KOPT-K1 (cell line): ENCODE data around the gene PID1.
"Not testable (repeated sequence)": the region's sequence is repeated elsewhere in the genome, so short reads cannot be mapped to it uniquely, and the experiment has no call there.

Source experiments
- H3K27ac ChIP-seq: fragments of 200-600 bp; sonication (generic); 2 replicates; pipeline ENCODE4 v1.5.1; 2016; ENCODE audit warnings: antibody characterized with exemption, mild to moderate bottlenecking, low read depth, low read length; ENCODE audit not compliant: poor library complexity, severe bottlenecking
- H3K36me3 ChIP-seq: fragments of 200-600 bp; sonication (generic); 2 replicates; pipeline ENCODE4 v1.5.1; 2017; ENCODE audit warnings: antibody characterized with exemption, mild to moderate bottlenecking, low read length, moderate library complexity; ENCODE audit not compliant: insufficient read depth
- H3K9me3 ChIP-seq: fragments of 200-600 bp; sonication (generic); 2 replicates; pipeline ENCODE4 v1.5.1; 2017; ENCODE audit warnings: antibody characterized with exemption, low read length, mild to moderate bottlenecking; ENCODE audit not compliant: insufficient read depth, poor library complexity, severe bottlenecking

Gene PID1

DNA sequence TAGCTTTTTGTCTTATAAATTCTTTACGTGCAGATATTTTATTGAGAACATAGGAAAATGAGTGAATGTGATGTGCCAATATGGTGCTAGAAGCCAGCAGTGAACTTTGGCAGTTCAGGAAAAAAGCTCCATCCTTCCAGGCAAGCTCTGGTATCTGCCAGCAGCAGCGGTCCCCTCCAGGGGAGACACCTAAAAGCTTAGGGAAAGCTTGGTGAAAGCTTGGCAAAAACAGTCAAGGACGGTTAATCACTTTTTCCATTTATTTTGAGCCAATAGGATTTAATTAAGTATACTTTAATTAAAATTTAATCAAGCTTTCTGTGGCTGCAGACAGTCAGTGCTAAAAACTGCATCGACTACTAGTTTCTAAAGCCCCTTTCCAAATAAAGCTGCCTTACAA is 60.4 kb downstream of the PID1 start:
- Histone ChIP-seq H3K36me3 (no peaks in the 10 kb centered on the region), H3K27ac (no peak overlapping the region), H3K9me3 (no peaks in the 10 kb centered on the region)

DNA sequence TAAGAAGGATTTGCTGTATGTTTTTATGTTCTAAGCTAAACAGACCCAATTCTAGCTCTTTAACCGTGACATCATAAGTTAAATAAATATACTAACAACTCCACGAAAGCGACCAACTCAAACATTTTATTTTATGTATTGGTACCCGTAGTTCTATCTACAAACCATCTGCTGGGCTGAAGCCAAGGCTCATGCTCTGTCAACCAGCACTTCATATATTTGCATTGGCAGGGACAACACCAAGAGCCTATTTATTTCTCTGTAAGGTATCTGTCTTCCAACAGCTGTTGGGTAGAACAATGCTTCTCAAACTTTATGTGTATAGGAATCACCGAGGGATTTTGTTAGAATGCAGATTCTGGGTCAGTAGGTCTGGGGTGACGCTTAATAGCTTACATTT is 64.5 kb downstream of the PID1 start:
- no peaks in the 10 kb centered on the region for H3K36me3 ChIP-seq
- H3K27ac ChIP-seq, result no peak overlapping the region
- H3K9me3 ChIP-seq, result no peaks in the 10 kb centered on the region

DNA sequence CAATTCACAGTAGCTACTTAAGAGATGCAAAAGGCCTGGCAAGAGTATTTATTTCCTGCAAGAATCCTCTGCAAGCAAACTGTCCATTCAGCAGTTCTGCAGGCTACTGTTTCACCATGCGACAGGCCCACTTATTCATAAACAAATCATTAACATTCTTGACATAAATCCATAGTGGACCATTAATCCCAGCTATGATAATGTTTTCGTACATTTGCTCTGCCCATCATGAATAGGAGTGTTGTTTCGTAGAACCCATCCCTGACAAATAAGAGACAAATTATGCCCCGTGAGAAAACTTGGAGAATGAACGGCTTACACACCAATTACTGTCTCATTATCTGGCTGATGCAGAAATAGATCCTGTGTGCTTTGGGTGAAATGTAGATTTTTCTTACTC is 65.4 kb downstream of the PID1 start:
- H3K27ac ChIP-seq, result no peak overlapping the region
- no peaks in the 10 kb centered on the region for H3K9me3 ChIP-seq
- no peaks in the 10 kb centered on the region for H3K36me3 ChIP-seq

DNA sequence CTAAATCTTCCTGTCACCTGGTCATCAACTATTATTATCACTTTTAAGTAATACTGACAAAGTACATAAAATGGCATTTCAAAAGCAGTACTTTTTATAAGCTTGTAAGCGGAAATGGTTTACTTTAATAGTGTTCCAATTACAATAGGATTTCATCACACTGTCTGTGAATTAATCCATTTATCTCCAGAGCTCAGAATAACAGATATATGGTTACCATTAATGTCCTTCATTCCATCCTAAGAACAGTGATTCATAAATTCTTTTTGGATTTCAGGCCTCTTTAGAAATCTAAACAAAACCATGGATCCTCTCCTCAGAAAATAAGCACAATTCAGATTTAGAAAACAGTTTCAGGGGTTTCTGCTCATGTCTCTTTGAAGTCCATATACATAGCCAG is 68.4 kb downstream of the PID1 start:
- Histone ChIP-seq H3K9me3 (no peaks in the 10 kb centered on the region), H3K36me3 (no peaks in the 10 kb centered on the region), H3K27ac (no peak overlapping the region)

DNA sequence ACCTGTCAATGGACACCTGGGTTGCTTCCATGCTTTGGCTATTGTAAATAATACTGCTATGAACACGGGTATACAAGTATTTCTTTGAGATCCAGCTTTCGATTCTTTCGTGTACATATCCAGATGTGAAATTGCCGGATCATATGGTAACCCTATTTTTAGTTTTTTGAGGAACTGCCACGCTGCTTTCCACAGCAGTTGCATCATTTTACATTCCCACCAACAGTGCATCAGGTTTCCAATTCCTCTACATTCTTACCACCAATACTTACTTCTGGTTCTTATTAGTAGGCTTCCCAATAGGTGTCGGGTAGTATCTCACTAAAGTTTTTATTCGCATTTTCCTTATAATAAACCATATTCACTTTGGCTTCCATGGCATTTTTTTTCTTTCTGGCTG is 69.6 kb downstream of the PID1 start:
- H3K27ac ChIP-seq, result no peak overlapping the region

DNA sequence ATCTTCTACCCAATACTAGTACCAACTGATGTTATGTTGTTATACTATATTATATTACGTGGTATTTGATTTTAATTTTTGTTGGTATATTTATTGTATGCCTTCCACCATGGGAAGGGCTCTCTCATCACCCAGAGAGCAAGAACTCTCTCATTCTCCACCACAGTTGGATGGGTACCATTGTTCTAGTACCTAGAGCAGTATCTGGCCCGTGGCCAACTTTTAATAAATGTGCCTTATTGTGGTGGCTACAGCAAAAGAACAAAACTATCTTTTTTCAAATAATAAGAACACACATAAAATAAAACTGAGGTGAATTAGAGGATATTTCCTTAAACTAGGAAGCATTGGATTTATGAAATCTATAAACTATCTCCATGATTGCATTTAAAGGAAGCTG is 71.8 kb downstream of the PID1 start:
- Histone ChIP-seq H3K36me3 (no peaks in the 10 kb centered on the region), H3K27ac (no peak overlapping the region), H3K9me3 (no peaks in the 10 kb centered on the region)

More for the DNA sequence above, 69.6 kb downstream of the PID1 start:
- Histone ChIP-seq H3K36me3 (no peaks in the 10 kb centered on the region), H3K9me3 (no peaks in the 10 kb centered on the region)

DNA sequence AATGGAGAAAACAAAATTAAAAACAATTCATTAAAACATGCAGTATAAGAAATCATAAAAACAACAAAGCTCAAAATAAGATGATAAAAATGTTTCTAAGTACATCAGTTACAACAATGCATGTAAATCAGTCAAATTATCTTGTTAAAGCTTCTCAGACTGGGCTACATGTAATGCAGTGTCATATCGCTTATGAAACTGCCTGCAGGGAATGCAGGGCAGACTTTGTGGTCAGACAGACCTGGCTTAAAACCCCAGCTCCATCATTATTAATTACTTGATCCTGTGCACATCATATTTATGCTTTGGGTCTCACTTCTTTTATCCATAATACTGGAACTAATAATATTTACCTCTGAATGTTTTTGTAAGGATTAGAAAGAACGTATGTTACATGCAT is 74.6 kb downstream of the PID1 start:
- Histone ChIP-seq H3K36me3 (no peaks in the 10 kb centered on the region), H3K27ac (no peak overlapping the region), H3K9me3 (no peaks in the 10 kb centered on the region)

DNA sequence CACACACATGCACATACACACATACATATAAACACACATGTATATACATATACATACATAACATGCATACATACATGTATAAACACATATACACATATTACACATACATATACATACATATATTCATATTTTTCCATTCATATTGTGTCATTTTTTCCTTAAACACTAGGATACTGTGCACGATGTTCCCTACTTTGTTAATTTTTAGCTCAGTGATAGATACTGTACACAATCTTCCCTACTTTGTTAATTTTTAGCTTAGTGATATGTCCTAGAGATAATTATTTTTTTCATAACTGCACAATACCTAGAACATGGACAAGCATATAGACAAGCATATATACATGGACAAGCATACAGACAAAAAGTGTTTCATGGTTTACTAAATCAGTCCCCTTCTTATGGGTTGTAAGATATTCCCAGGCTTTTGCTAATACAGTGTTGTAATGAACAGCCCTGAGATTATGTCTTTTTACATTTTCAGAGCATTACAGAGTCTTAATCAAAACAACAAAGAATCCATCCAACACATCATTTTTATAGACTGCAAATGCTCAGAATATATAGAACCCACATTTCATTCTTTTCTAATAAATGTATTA is 75.6 kb downstream of the PID1 start:
- no peaks in the 10 kb centered on the region for H3K9me3 ChIP-seq
- no peak overlapping the region for H3K27ac ChIP-seq
- H3K36me3 ChIP-seq, result no peaks in the 10 kb centered on the region

DNA sequence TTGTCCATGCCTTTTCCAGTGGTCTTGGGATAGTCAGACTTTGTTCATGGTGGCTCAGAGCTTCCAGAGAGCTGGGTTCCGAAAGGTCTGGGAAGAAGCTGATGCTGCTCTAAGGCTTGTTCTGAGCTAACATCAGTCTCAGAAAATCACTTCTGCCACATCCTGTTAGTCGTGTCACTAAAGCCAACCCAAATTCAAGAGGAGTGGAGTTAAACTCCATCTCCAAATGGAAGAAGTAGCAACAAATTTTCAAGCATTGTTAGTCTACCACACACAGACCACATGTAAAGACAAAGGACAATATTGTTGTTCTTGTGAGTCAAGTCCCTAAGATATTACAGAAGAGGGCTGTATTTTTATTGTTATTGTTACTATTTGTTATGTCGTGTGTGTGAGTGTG is 77.8 kb downstream of the PID1 start:
- no peaks in the 10 kb centered on the region for H3K9me3 ChIP-seq
- H3K36me3 ChIP-seq, result no peaks in the 10 kb centered on the region
- H3K27ac ChIP-seq, result no peak overlapping the region

DNA sequence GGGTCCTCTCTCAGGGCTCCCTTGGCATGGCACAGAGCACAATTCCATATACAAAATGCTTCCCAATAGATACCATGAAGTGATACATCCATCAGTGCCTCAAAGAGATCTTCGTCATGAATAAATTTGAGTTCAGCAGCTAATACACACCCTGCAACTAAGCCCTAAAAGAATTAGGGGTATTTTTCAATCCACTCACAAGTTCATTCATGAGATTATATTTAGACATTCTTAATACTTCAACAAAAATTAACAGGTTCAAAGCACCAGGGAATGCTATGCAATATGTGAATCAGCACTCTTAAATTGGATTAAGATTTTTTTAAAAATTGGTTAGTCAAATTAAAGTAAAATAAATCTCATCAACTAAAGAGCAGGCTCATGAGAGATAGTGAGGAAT is 79.7 kb downstream of the PID1 start:
- H3K27ac ChIP-seq, result no peak overlapping the region
- no peaks in the 10 kb centered on the region for H3K36me3 ChIP-seq
- H3K9me3 ChIP-seq, result peaks cover 6% of the 10 kb centered on the region

DNA sequence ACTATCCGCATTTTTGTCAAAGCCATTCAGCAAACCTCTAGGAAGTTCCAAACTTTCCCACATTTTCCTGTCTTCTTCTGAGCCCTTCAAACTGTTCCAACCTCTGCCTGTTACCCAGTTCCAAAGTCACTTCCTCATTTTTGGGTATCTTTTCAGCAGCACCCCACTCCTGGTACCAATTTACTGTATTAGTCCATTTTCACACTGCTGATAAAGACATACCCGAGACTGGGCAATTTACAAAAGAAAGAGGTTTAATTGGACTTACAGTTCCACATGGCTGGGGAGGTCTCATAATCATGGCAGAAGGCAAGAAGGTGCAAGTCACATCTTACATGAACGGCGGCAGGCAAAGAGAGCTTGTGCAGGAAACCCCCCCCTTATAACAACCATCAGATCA is 84.0 kb downstream of the PID1 start:
- H3K9me3 ChIP-seq, H3K36me3 ChIP-seq, H3K27ac ChIP-seq: not testable (repeated sequence)

DNA sequence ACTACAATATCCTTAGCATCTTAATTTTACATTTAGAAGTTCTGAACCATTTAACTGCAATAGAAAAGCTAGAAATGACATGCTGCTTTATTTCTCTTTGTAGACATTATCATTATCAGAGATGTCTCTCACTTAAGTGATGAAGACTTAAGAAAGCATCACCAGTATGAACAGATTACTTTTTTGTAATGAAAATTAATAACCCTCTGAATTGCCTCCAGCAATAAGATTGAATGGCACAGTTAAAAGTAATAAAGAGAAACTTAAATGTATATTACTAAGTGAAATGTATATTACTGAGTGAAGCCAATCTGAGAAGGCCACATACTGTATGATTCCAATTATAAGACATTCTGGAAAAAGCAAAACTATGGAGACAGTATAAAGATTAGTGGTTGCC is 89.4 kb downstream of the PID1 start:
- Histone ChIP-seq H3K9me3 (no peaks in the 10 kb centered on the region), H3K27ac (no peak overlapping the region)

DNA sequence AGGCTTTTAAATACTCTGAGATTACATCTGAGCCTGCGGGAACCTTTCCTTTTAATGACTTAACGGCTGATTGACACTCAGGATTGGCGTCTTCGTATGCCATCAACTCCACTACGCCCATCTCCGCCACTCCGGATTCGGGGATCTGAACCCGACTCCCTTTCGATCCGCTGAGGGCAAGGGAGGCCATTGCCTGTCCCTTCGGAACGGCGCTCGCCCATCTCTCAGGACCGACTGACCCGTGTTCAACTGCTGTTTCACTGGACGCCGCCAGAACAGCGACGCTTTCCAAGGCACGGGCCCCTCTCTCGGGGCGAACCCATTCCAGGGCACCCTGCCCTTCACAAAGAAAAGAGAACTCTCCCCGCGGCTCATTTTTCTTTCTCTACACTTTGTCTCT is 90.4 kb downstream of the PID1 start:
- Histone ChIP-seq H3K36me3 (no peaks in the 10 kb centered on the region), H3K27ac (no peak overlapping the region), H3K9me3 (no peaks in the 10 kb centered on the region)

More for the DNA sequence above, 89.4 kb downstream of the PID1 start:
- H3K36me3 ChIP-seq, result no peaks in the 10 kb centered on the region

DNA sequence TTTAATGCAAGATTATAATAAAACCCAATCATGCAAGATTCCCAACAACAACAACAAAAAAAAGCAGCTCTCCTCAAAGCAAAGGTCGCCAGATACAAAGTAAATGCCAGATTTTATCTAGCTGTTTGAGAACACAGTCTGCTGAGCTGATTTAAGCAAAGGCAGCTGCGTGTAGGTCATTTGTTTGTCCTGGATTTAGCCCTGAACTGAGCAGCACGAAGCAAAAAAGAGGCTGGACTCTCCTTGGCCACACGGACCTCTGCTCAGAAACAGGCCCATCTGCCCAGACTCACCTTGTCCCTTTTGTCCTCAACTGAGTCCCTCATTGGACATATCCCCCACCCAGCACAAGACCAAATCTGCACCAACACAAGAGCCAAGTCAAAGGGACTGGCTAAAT is 91.5 kb downstream of the PID1 start:
- Histone ChIP-seq H3K27ac (no peak overlapping the region), H3K9me3 (no peaks in the 10 kb centered on the region), H3K36me3 (no peaks in the 10 kb centered on the region)

DNA sequence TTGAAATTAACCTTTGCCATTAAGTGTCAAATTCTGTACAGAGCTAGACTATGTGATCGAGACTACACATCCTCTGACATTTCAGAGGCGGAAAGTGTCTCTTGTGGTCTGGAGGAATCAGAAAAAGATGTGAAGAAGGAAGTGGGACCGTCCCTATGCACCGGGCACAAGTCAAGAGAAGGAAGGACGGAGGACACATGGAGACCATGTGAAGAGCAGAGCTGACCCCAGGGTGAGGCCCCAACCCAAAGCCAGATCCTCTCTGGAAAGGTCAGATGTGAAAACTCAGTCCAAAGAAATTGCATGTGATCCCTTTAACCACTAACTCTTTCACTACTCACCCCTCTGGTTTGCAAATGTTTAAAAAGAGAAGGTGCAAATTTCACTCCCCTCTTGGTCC is 92.4 kb downstream of the PID1 start:
- Histone ChIP-seq H3K27ac (no peak overlapping the region), H3K36me3 (no peaks in the 10 kb centered on the region), H3K9me3 (no peaks in the 10 kb centered on the region)

DNA sequence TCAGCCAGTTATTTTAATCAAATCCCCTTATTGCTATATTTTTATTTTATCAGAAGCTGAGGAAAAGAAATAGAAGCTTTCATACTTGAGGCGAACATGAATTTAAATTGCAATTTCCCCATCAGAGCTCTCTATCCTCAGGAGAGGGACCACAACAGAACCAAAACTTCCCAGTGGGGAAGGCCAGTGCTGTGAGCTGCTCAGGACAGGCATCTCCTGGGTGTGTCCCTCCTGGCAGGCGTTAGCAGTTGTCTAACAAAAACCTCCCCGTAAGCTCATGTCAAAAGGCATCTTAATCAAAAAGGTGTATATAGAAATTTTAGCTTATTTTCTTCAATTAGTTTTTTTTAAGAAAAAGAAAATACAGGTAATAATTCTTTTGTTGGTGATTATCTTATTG is 93.0 kb downstream of the PID1 start:
- no peak overlapping the region for H3K27ac ChIP-seq
- H3K36me3 ChIP-seq, result no peaks in the 10 kb centered on the region
- no peaks in the 10 kb centered on the region for H3K9me3 ChIP-seq

DNA sequence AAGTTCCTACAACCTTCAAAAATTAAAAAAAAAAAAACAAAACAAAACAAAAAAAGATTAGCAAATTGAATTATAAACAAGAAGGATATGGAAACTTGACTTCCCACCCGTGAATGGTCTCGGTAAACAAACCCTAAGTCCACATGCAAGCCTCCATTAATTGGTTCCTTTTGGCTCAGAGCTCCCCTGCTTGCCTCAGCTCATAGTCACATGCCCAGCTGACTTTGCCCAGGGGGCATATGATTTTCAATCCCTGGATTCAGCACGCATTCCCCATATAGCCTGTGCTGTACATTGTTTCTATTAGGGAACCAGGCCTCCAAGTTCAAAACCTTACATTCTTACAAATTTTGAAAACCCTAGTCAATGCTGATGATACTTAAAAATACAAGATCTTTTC is 95.0 kb downstream of the PID1 start:
- Histone ChIP-seq H3K9me3 (no peaks in the 10 kb centered on the region), H3K36me3 (no peaks in the 10 kb centered on the region), H3K27ac (no peak overlapping the region)
